ENCODE measurements around the gene GPRASP1.

- TF ChIP-seq CTCF (IDR thresholded peaks at IDR 0.05) (no peak), EP300 (IDR thresholded peaks at IDR 0.05) (no peak), POLR2AphosphoS5 (IDR thresholded peaks at IDR 0.05) (no peak), POLR2A (IDR thresholded peaks at IDR 0.05; ENCODE audit: low read depth) (no peak)
These were observed 23.6 kb upstream of the GPRASP1 start for GRCh38 chrX:102627640-102628039.

All from esophagus muscularis mucosa (tissue), 4 donors.